Fibroblast of the aortic adventitia (primary cell): ENCODE data around the gene CAGE1. TPM values are rescaled to one million over a fixed set of nuclear protein-coding genes. Genes with fewer than 3 reads are reported as not detected.

Experiments
- DNase-seq: peaks from one replicate; pipeline ENCODE4 v3.0.0-alpha.2; 2010; ENCODE audit warnings: low read depth
- H3K4me3 ChIP-seq: 2 replicates; pipeline ENCODE4 v1.5.1; 2011; ENCODE audit warnings: low read depth, mild to moderate bottlenecking, control low read depth, low read length, moderate library complexity
- total RNA-seq: library from RNA; depleted of rRNA; stranded (reverse); fragments of >200 nt; gene quantifications from 2 replicates; pipeline ENCODE4 v1.2.3, GENCODE V29; 2012; ENCODE audit warnings: low replicate concordance
- TF ChIP-seq, protein P1 (sequence below): IDR thresholded peaks from 2 replicates; pipeline ENCODE4 v1.5.1; 2011; ENCODE audit warnings: mild to moderate bottlenecking, low read length, control low read depth, inconsistent platforms; ENCODE audit not compliant: insufficient read depth

CAGE1 gene
- total RNA-seq, 1 donor: 0.36 TPM

DNA sequence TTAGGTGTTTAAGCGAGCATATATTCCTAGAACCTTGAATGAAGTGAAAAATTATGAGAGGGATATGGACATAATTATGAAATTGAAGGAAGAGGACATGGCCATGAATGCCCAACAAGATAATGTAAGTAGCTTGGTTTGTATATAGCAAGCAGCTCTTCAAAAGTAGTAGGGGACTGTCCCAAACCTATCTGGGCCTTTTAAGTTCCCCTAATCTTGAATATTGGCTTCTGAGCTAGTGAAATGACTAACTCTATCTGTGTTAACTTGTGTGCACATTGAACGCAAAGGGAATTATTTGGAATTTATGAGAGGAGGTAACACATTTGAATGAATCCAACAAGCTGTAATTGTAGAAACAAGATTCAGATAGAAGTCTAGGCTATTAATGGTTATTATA is 21.8 kb upstream of the CAGE1 start:
- no peak overlapping the region for H3K4me3 ChIP-seq
- no peak for DNase-seq
- TF ChIP-seq, protein P1, sequence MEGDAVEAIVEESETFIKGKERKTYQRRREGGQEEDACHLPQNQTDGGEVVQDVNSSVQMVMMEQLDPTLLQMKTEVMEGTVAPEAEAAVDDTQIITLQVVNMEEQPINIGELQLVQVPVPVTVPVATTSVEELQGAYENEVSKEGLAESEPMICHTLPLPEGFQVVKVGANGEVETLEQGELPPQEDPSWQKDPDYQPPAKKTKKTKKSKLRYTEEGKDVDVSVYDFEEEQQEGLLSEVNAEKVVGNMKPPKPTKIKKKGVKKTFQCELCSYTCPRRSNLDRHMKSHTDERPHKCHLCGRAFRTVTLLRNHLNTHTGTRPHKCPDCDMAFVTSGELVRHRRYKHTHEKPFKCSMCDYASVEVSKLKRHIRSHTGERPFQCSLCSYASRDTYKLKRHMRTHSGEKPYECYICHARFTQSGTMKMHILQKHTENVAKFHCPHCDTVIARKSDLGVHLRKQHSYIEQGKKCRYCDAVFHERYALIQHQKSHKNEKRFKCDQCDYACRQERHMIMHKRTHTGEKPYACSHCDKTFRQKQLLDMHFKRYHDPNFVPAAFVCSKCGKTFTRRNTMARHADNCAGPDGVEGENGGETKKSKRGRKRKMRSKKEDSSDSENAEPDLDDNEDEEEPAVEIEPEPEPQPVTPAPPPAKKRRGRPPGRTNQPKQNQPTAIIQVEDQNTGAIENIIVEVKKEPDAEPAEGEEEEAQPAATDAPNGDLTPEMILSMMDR: no peak

DNA sequence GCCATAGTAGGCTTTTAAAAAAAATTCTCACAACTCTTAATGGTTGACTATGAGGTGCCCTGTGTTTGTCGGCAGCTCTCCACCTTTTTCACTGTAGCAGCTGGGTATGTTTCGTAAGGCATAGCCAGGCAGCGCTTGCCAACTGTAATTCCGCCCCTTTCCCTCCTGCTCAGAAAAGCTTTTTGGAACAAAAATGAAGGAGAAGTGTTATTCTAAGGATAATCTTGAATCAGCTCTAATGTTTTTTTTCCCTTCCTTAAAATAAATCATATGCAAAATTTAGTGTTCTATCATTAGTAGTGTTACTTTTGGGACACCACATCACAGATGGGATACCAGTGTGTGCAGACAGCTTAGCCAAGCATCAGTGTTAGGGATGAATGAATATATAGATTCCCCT is 21.3 kb upstream of the CAGE1 start:
- no peak for DNase-seq
- TF ChIP-seq, protein P1: no peak

DNA sequence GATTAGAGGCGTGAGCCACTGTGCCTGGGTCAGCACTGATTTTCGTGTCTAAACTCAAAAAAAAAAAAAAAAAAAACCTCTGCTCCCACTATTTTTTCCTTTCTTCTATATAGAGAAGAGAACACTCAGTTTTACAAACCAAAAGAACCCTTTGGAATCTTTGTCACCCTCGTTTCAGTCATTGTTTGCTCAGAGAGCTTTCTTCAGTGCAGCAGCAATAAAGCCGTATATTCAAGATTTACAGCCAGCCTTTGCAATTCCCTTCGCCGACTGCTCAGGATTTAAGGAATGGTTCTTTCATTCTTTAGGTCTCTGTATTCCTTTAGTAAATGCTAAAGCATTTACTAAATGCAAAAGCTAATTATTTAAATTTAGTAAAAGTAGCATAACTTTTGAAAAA is 20.2 kb upstream of the CAGE1 start:
- DNase-seq: no peak
- TF ChIP-seq, protein P1: no peak
- H3K4me3 ChIP-seq: no peak overlapping the region

More for the DNA sequence above, 21.3 kb upstream of the CAGE1 start:
- no peak overlapping the region for H3K4me3 ChIP-seq

GRCh38 chr6:7406743-7407142 is 17.2 kb upstream of the CAGE1 start:
- no peak for DNase-seq
- no peak overlapping the region for H3K4me3 ChIP-seq
- TF ChIP-seq, protein P1: no peak

DNA sequence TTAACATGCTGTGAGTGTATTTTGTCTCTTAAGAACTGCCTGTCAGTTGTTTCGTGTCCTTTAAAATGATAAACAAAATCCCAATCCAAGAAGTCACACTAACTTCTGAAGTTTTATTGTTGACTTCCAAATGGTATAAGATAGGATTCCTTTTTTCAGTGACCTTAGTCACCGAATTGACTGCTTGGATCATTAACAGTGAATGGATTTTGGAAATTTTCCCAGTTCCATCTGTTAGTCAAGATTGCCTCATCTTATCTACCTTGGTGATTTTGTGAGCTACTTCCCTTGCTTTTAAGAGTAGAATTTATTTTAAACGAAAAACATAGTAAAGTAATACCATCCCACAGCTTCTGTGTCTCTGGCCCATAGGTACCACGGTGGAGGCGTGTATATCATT is 15.0 kb upstream of the CAGE1 start:
- no peak for DNase-seq
- no peak overlapping the region for H3K4me3 ChIP-seq
- TF ChIP-seq, protein P1: no peak

DNA sequence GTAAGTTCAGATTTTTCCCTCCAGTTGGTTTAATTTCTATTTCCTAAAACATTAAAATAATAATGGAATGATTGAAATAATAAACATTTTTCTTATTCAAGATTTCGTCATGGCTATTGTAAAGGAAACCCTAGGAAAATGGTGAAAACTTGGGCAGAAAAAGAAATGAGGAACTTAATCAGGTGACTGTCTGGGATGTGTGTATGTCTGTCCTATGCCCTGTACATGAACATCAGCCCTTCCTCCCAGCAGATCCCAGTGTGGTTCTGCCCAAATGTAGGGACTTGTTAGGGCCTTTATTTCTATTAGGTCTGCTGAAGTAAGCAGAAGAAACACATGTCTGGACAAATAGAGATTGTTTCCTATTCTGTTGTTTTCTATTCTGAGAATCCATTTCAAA is 13.2 kb upstream of the CAGE1 start:
- TF ChIP-seq, protein P1: no peak
- no peak for DNase-seq
- no peak overlapping the region for H3K4me3 ChIP-seq

DNA sequence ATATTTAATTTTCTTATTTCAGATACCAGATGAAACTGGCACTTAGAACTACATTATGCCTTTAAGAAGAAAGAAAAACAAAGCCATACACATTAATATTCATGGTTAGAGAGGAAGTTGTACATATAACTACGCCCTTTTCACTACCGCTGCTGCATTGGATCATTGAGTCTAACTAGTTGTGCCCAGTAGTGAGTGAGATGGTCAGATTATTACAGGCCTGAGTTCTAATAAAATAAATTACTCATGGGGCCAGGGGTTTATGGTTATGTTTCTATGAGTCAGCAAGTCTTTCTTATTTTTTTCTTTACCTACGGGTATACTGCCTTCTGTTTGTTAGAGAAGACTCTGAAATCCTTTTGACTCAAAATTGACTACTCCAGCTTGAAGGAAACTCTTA is 11.5 kb upstream of the CAGE1 start:
- TF ChIP-seq, protein P1: no peak
- no peak for DNase-seq
- H3K4me3 ChIP-seq: no peak overlapping the region
